Measurements from ENCODE around the gene EEFSEC. TPM values are rescaled to one million over a fixed set of nuclear protein-coding genes. Genes with fewer than 3 reads are reported as not detected.

EEFSEC gene
- total RNA-seq, 1 experiment from 2014 or later = 21.3 TPM

- Histone ChIP-seq H3K27ac (peak overlapping the region; percentile 27; the same call in 1 of the 2 replicates), H3K4me1 (replicated peaks; ENCODE audit: insufficient read depth) (peaks cover 29% of the 10 kb centered on the region), H3K9me3 (ENCODE audit: insufficient read depth, low read depth) (no peaks in the 10 kb centered on the region), H3K27me3 (ENCODE audit: insufficient read depth, low read depth) (no peaks in the 10 kb centered on the region), H3K4me2 (peak overlapping the region; percentile 11; the same call in 1 of the 2 replicates), H3K36me3 (ENCODE audit: low read depth) (no peaks in the 10 kb centered on the region), H4K20me1 (ENCODE audit: insufficient read depth) (no peaks in the 10 kb centered on the region; the same call in 1 of the 2 replicates), H3K4me3 (no peak overlapping the region), H2AFZ (no peak overlapping the region), H3K9me2 (ENCODE audit: insufficient read depth) (no peaks in the 10 kb centered on the region), H3K79me2 (ENCODE audit: low read depth) (no peaks in the 10 kb centered on the region), H3F3A (ENCODE audit: insufficient read depth, low read depth) (peaks cover 14% of the 10 kb centered on the region; the same call in 1 of the 2 replicates)
- POLR2A ChIA-PET (ENCODE audit: unreplicated experiment) = interaction anchor here (0.6 to 0.8 kb wide), 3 partner anchors 33 to 1526 kb away, joined by 4 to 6 read pairs (median 4); no protein-coding TSS in a partner anchor
- CTCF ChIA-PET = interaction anchor here (0.6 kb wide), 1 partner anchor 185 kb away, joined by 5 read pairs; no protein-coding TSS in a partner anchor
- DNase-seq = peak; percentile 66 to 82
- no peak for TF ChIP-seq EZH2 (IDR thresholded peaks at IDR 0.05; ENCODE audit: low read depth)
- BruUV-seq (replicated peaks) = no TSS peak
- intact Hi-C loops (cut with micrococcal nuclease; ENCODE audit: unreplicated experiment) = no loop called here
Observed at GRCh38 chr3:128367761-128368160, 214.5 kb downstream of the EEFSEC start.

- CTCF ChIA-PET = no interaction called here
- Histone ChIP-seq H3K4me2 (no peak overlapping the region), H4K20me1 (ENCODE audit: insufficient read depth) (no peaks in the 10 kb centered on the region; the same call in 1 of the 2 replicates), H3K4me1 (replicated peaks; ENCODE audit: insufficient read depth) (peaks cover 27% of the 10 kb centered on the region), H3F3A (ENCODE audit: insufficient read depth, low read depth) (peaks cover 14% of the 10 kb centered on the region; the same call in 1 of the 2 replicates), H3K27ac (no peak overlapping the region), H3K36me3 (ENCODE audit: low read depth) (no peaks in the 10 kb centered on the region), H3K9me2 (ENCODE audit: insufficient read depth) (no peaks in the 10 kb centered on the region), H3K27me3 (ENCODE audit: insufficient read depth, low read depth) (no peaks in the 10 kb centered on the region), H2AFZ (no peak overlapping the region), H3K9me3 (ENCODE audit: insufficient read depth, low read depth) (no peaks in the 10 kb centered on the region), H3K79me2 (ENCODE audit: low read depth) (no peaks in the 10 kb centered on the region), H3K4me3 (no peak overlapping the region)
- POLR2A ChIA-PET (ENCODE audit: unreplicated experiment) = no interaction called here
- DNase-seq = peak in 1 of 2 experiments; percentile 28
- no TSS peak for BruUV-seq (replicated peaks)
- intact Hi-C loops (cut with micrococcal nuclease; ENCODE audit: unreplicated experiment) = no loop called here
- TF ChIP-seq EZH2 (IDR thresholded peaks at IDR 0.05; ENCODE audit: low read depth) (no peak), CTCF (conservative IDR thresholded peaks at IDR 0.05) (no peak)
Observed at GRCh38 chr3:128368626-128369025, 215.3 kb downstream of the EEFSEC start.

- Histone ChIP-seq H3K27me3 (ENCODE audit: insufficient read depth, low read depth) (no peaks in the 10 kb centered on the region), H3K4me2 (no peak overlapping the region), H3K4me1 (replicated peaks; ENCODE audit: insufficient read depth) (peaks cover 27% of the 10 kb centered on the region), H3K27ac (no peak overlapping the region), H4K20me1 (ENCODE audit: insufficient read depth) (no peaks in the 10 kb centered on the region; the same call in 1 of the 2 replicates), H3K9me2 (ENCODE audit: insufficient read depth) (no peaks in the 10 kb centered on the region), H3K36me3 (ENCODE audit: low read depth) (no peaks in the 10 kb centered on the region), H3K9me3 (ENCODE audit: insufficient read depth, low read depth) (no peaks in the 10 kb centered on the region), H2AFZ (no peak overlapping the region), H3K4me3 (no peak overlapping the region), H3F3A (ENCODE audit: insufficient read depth, low read depth) (peaks cover 14% of the 10 kb centered on the region; the same call in 1 of the 2 replicates), H3K79me2 (ENCODE audit: low read depth) (no peaks in the 10 kb centered on the region)
- intact Hi-C loops (cut with micrococcal nuclease; ENCODE audit: unreplicated experiment) = no loop called here
- BruUV-seq (replicated peaks) = no TSS peak
- DNase-seq = peak in 1 of 2 experiments; percentile 12
- ChIA-PET CTCF (no interaction called here), POLR2A (ENCODE audit: unreplicated experiment) (no interaction called here)
- TF ChIP-seq EZH2 (IDR thresholded peaks at IDR 0.05; ENCODE audit: low read depth) (no peak), CTCF (conservative IDR thresholded peaks at IDR 0.05) (no peak)
Observed at GRCh38 chr3:128369121-128369703, 215.9 kb downstream of the EEFSEC start.
